Measurements from ENCODE around the gene TEX28.
"Not testable (repeated sequence)": the region's sequence is repeated elsewhere in the genome, so short reads cannot be mapped to it uniquely, and the experiment has no call there.

TEX28 gene, protein sequence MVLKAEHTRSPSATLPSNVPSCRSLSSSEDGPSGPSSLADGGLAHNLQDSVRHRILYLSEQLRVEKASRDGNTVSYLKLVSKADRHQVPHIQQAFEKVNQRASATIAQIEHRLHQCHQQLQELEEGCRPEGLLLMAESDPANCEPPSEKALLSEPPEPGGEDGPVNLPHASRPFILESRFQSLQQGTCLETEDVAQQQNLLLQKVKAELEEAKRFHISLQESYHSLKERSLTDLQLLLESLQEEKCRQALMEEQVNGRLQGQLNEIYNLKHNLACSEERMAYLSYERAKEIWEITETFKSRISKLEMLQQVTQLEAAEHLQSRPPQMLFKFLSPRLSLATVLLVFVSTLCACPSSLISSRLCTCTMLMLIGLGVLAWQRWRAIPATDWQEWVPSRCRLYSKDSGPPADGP

DNA sequence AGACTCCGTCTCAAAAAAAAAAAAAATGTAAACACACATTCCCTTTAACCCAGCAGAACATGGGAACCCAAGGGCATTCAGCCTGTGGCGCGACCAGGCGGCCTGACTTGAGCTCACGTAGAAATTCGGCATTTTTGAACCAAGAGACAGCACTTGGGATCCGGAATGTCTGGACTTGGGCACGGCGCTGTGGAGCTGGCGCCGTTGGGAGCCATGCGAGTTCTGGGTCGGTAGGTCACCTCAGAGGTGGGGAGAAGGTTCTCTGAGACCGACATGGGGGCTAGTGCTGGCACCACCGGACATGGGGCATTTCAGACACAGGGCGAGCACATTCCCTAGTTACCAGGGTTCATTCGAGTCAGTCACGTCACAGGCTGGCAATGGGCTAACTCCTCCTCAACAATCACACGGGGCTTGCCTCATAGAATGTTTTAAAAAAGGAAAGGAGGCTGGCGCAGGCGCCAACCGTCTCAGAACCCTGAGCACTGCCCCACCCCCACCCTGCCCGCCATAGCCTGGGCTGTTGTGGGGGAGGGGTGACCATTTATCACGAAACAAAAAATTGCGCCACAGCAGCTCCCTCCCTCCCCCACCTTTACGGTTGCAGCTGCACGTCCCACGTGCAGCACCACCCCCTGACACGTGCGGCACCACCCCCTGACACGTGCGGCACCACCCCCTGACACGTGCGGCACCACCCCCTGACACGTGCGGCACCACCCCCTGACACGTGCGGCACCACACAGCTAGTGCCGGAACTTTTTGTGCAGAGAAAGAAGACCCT, at the start of gene TEX28:
Gene TEX28 (minus strand): TSS at position 334 of the 784 bp plus-strand sequence. CDS start 3,007 bp downstream, outside the sequence.
- no peak within 1 kb of the TSS for H3K4me3 ChIP-seq (ENCODE audit: low read length)
- no peak for DNase-seq (ENCODE audit: low read depth)
- TF ChIP-seq, protein P1, sequence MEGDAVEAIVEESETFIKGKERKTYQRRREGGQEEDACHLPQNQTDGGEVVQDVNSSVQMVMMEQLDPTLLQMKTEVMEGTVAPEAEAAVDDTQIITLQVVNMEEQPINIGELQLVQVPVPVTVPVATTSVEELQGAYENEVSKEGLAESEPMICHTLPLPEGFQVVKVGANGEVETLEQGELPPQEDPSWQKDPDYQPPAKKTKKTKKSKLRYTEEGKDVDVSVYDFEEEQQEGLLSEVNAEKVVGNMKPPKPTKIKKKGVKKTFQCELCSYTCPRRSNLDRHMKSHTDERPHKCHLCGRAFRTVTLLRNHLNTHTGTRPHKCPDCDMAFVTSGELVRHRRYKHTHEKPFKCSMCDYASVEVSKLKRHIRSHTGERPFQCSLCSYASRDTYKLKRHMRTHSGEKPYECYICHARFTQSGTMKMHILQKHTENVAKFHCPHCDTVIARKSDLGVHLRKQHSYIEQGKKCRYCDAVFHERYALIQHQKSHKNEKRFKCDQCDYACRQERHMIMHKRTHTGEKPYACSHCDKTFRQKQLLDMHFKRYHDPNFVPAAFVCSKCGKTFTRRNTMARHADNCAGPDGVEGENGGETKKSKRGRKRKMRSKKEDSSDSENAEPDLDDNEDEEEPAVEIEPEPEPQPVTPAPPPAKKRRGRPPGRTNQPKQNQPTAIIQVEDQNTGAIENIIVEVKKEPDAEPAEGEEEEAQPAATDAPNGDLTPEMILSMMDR (IDR thresholded peaks at IDR 0.05; ENCODE audit: insufficient read depth, low read depth, low read length, missing control alignments), result no peak

DNA sequence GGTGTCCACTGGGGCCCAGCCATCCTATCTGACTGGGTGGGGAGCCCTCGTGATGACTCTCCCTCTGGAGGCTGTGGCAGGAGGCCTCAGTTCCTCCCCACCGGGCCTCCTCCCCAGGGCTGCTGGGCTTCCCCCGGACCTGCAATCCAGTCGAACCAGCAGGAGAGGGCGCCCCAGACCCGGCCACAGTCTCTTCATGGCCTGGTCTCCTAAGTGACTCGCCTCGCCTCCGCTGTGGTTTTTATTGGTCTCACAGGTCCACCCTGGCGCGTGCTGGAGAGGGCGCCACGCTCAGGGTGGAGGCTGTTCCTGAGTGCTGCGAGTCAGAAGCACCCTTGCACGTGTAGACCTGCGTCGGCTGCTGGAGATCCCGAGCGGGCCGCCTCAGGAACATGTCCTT, 48.7 kb upstream of the TEX28 start:
- H3K4me3 ChIP-seq (ENCODE audit: low read length); DNase-seq (ENCODE audit: low read depth): not testable (repeated sequence)

DNA sequence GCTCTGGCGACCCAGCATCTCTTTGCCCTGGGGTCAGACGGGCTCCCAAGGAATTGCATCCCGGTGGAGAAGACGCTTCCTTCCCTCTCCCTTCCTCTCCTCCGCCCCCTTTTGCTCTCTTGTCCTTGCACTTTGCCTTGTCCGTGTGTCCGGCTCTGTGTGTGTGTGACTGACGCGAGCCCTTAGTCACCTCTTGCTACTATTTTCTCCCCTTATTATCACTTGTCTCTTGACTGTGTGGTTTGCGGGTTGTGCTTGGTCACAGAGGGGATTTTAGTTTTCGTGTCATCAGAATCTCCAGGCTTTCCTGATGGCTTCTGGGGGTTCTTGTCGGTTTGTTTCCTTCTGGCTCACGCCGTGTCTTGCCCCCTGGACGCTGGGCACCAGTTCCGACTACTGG, 48.1 kb upstream of the TEX28 start:
- not testable (repeated sequence) for DNase-seq (ENCODE audit: low read depth); H3K4me3 ChIP-seq (ENCODE audit: low read length)

DNA sequence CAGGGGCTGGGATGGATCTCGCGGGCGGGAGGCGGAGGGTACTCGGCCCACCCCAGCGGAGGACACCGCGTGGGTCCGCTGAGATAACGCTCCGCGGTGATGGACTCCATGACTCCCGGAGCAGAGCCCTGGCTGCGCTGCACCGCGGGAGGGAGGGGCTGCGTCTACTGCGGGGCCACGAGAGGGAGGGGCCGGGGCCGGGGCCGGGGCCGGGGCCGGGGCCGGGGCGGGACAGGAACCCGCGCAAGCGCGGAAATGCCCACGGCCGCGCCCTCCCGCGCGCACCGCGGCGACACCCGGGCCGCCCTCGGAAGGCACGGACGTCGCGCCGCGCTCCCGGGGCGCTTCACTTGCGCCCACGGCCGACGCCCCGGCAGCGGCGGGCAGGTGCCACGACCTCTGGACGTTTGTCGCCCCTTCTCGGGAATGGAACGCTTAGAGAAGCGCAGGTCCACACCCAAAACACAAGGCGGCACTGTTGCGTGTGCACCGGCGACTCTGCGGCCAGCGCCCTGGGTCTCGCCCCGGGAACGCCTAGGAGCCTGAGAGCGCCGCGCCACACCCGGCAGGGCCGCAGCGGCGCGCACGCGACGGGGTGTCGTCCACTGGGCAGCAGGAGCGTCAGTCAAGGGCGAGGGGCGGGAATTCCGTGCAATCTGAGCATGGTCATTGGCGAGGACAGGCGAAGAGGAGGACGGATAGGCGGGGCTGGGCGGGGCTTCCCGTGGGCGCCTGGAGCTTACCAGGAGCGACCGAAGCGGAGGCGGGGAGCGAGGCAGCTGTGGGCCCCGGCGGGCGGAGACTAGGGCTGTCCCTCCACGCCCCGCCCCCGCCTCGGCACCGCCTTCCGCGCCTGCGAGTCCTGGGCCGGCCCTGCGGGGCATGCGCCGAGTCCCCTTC, 46.7 kb upstream of the TEX28 start:
- not testable (repeated sequence) for DNase-seq (ENCODE audit: low read depth)

DNA sequence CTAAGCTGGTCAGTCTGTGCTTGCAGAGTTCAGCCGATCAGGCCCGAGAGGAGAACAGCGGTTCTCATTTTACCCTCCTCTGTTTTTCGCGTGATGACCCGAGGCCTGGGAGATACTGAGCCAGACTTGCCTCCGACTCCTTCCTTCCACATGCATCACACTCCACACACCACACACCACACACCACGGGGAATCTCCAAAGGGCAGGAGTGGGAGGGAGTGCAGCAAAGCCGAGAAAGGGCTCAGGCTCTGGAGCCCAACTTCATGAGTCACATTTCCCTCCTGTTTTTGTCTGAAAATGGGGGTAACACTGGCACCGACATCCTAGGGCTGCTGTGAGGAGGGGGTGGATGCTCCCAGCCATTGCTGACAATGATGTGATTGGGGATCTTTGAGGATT, 39.6 kb upstream of the TEX28 start:
- TF ChIP-seq, protein P1 (IDR thresholded peaks at IDR 0.05; ENCODE audit: insufficient read depth, low read depth, low read length, missing control alignments), result no peak
- DNase-seq (ENCODE audit: low read depth), result no peak
- H3K4me3 ChIP-seq (ENCODE audit: low read length), result no peak overlapping the region

More for the DNA sequence above, 46.7 kb upstream of the TEX28 start:
- H3K4me3 ChIP-seq (ENCODE audit: low read length), result not testable (repeated sequence)

DNA sequence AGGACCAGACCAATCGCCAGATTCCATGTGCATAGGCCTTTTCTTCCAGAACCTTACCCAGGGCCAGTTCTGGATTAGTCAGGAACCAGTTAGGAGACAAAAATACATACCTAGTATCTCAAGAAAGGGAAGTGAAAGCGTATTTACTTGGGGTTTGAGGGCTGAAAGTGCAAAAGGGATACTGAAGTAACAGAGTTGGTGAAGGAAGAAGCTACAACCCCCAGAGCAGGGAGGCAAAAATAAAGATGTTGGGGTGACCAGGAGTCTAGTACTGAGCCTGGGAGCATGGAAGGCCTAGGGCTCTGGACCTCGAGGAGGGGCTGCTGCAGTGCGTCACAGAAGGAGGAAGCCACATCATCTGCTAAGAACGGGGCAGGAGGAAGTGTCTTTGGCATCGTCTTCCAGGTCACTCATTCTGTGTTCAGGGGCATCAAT, 38.9 kb upstream of the TEX28 start:
- TF ChIP-seq, protein P1 (IDR thresholded peaks at IDR 0.05; ENCODE audit: insufficient read depth, low read depth, low read length, missing control alignments), result no peak
- no peak overlapping the region for H3K4me3 ChIP-seq (ENCODE audit: low read length)
- no peak for DNase-seq (ENCODE audit: low read depth)

DNA sequence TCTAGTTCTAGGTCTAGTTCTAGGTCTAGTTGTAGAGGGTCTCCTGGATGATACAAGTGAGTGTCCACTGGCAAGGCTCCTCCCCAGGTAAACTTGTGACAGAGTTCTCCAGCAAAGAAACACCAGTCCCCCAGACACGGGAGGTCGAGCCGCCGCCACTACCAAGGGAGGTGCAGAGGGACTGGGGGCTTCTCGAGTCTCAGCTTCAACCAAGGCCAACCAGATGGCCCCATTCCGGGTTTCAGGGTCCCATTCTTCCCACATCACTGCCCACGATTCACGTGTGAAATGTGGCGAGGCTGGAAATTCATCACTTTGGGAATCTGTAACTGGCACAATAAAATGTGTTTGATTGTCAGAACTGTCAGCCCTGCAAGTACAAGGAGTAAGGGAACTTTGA, 38.2 kb upstream of the TEX28 start:
- no peak for DNase-seq (ENCODE audit: low read depth)
- H3K4me3 ChIP-seq (ENCODE audit: low read length), result no peak overlapping the region
- TF ChIP-seq, protein P1 (IDR thresholded peaks at IDR 0.05; ENCODE audit: insufficient read depth, low read depth, low read length, missing control alignments), result no peak

DNA sequence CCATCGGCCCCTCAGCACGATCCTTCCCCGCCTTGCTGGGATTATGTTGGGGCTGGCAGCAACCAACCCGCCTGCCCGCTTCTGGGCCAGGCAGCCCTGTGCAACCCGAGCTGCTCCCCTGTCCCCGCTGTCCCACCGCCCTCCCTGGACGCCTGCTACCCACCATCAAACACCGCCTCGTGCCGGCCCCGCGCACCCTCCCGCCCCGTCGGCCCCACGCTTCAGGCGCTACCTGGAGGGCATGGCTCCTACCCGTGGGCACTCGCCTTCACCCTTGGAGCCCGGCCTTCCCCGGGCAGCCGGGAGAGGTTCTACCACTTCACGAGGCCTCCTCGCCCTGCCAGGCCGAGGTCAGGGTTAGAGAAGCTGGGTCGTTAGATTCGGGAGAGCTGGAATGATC, 37.6 kb upstream of the TEX28 start:
- TF ChIP-seq, protein P1 (IDR thresholded peaks at IDR 0.05; ENCODE audit: insufficient read depth, low read depth, low read length, missing control alignments), result no peak
- no peak for DNase-seq (ENCODE audit: low read depth)
- H3K4me3 ChIP-seq (ENCODE audit: low read length), result no peak overlapping the region

Measured in epithelial cell of esophagus (primary cell).